Upper lobe of left lung (tissue), 4 donors: ENCODE results near the gene PTPRG.

ENCODE experiments used
- CTCF ChIP-seq, 6 experiments: fragments of 450-650 bp in 4 of 6; fragments of 200-600 bp in 2 of 6; sonication (generic) in 2 of 6; IDR thresholded peaks; one replicate each; pipeline ENCODE4 v1.5.1; 2016 to 2019; ENCODE audit warnings: antibody characterized with exemption in 6 of 6
- POLR2A ChIP-seq, 4 donors: fragments of 450-650 bp; IDR thresholded peaks; one replicate each; pipeline ENCODE4 v1.5.1; 2016 to 2017; ENCODE audit warnings: antibody characterized with exemption in 4 of 4, mild to moderate bottlenecking in 2 of 4

DNA sequence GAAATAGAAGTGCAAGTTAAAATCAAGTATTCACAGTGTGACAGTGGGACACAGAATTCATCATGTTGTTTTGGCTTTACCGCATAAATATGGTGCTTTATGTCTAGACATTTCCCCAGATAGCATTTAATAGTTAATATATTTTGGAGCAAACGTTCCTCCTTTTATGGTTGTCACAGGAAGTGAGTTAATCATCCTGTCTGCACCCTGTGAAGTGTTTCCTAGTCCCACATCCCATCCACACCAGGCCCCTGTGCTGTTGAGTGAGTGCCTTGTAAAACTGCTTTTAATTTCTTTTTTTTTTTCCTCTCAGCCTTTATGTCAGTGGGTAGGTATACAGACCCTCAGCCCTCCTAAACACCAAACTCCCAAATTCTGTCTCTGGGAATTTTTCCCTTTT lies 418.3 kb downstream of the PTPRG start:
- no peak for TF ChIP-seq CTCF (IDR thresholded peaks at IDR 0.05)
- TF ChIP-seq POLR2A (IDR thresholded peaks at IDR 0.05), result no peak
